HG02798 (cell line): ENCODE measurements around the gene SLC6A13.
"Not testable (repeated sequence)": the region's sequence is repeated elsewhere in the genome, so short reads cannot be mapped to it uniquely, and the experiment has no call there.

ENCODE experiments used
- ATAC-seq: cut with Tn5 transposase; IDR thresholded peaks from one replicate; pipeline ENCODE4 v1.9.1; 2021; ENCODE audit warnings: mild to moderate bottlenecking; ENCODE audit not compliant: unreplicated experiment, poor library complexity

SLC6A13 gene

DNA sequence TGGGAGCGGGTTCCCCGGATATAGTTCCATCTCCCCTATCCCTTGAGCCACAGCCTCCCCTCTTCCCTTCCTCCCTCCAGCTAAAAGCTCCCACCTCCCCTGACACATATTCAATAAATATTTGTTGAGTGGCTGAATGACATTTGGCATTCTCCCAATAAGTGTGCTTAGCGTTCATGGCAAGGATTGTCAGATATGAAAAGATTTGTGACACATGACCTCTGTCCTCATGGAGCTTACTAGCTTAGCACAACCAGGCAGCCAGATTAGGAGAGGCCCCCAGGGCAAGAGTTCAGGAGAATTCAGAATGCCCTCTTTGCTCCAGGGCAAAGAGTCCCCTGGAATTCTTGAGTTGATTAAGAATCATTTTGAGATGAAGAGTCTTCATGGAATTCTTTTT, 26.2 kb downstream of the SLC6A13 start:
- ATAC-seq: no peak

DNA sequence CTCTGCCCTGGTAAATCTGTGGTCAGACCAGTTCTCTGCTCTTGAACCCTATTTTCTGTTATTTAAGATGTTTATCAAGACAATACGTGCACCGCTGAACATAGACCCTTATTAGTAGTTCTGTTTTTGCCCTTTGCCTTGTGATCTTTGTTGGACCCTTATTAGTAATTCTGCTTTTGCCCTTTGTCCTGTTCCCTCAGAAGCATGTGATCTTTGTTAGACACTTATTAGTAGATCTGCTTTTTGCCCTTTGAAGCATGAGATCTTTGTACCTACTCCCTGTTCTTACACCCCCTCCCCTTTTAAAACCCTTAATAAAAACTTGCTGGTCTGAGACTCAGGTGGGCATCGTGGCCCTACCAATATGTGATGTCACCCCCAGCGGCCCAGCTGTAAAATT, 26.7 kb downstream of the SLC6A13 start:
- ATAC-seq: not testable (repeated sequence)

DNA sequence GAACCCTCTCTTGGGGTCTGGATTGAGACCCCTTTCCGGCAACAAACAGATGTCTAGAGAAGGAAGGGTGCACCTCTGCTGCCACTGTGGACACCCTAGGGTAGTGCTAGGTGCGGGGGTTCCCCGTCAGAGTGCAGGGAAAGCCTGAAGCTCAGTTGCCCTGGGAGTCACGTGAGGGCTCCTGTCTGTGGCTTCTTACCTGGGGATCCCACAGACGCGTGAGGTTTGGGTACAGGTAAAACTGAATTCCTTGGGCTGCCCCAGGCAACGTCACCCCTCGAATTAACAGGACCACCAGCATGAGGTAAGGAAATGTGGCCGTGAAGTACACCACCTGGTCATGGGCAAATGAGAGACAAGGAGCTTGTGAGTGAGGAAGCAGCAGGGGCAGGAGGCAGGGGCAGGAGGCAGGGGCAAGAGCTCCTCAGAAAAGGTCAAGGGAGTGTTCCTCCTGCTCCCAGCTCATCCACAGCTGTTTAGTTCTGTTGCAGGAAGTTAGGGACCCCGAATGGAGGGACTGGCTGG, 27.7 kb downstream of the SLC6A13 start:
- no peak for ATAC-seq

DNA sequence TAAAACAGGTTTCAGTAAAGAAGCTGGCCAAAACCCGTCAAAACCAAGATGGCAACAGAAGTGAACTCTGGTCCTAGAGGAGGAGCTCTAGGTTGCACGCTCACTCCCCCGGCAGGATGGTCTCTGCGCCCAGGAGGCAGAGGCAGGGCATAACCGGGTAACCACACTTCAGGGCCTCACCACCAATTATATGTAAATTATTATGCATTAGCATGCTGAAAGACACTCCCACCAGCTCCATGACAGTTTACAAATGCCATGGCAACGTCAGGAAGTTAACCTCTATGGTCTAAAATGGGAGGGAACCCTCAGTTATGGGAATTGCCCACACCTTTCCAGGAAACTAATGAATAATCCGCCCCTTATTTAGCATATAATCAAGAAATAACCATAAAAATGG, 28.6 kb downstream of the SLC6A13 start:
- no peak for ATAC-seq

DNA sequence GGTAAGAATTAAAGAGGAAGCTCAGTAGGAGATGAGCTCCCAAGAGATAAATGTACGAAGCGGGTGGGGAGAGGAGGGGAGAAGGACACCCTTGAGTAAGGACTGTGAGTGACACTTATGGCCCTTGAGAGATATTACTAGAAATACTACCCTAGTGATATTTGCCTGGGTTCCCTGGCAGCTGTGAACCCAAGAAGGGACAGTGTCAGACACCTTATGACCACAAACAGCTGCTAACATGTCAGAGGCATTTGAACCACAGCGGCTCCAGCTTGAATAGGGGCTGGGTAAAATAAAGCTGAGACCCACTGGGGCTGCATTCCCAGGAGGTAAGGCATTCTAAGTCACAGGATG, 29.0 kb downstream of the SLC6A13 start:
- no peak for ATAC-seq

DNA sequence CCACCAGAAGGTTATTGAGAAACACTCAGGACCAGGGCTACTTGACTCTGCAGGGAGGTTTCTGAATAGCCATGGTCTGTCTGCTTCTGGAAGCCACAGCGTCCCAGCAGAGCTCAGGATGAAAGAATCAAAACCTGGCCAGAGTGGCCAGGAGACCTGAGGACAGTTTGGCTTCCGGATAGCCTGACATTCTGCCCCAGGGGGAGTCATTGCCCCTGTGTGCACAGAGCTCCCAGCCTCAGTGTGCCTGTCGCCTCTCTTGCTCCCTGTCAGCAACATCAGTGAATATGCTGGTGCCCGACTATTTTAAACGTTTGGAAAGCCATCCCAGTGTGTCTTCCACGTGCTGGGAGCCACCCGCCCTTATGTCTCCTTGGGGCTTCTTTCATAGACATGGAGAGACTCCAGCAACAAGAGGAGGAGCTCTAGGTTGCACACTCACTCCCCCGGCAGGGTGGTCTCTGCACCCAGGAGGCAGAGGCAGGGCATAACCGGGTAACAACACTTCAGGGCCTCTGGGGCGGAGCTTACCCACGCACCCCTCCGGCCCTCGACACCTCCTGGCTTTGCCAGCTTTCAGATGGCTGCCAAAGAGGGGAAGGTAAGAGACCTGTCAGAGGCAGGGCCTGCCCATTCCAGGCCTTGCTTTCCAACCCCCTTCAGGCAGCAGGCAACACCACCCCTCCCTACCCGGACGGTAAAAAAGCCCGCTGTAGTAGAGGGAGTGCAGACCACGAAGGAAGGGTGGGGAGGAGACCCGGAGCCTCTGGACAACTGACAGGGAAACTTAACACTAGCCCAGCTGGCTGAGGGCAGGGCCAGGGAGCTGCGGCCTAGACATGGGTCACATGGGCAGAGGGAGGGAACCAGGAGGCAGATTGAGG, 29.7 kb downstream of the SLC6A13 start:
- ATAC-seq: no peak

DNA sequence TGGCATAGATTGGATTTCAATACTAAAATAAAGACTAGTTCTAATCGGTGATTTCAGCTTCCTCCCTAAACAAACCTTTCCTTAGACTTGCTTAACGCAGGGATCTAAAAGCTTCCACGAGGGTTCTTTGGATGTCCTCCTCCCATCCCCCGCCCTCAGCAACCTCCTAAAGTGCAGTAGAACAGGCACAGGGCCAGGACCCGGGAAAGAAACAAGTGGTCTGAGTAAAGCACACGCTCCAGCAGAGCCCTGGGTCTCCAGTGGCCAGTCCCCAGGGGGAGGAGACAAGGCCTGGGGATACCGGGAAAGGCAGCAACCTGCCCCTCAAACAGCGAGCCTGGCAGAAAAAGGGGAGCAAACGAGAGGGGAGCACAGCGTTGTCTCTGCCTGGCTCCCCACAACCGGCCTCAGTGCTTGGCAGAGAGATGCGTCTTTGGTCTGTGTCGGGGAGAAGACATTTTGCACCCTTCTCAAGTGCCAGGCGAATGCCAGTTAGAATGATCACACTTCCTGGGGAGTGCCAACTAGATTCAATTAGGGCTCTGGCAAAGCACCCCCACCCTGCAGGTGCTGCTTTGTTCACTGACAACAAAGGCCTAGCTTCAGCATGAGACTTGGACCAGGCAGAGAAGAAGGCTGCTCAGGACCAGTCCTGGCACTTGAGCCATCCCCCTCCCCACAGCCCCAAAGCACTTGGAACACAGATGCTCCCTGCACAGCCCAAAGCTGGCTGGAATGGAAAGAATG, 31.5 kb downstream of the SLC6A13 start:
- ATAC-seq: no peak

DNA sequence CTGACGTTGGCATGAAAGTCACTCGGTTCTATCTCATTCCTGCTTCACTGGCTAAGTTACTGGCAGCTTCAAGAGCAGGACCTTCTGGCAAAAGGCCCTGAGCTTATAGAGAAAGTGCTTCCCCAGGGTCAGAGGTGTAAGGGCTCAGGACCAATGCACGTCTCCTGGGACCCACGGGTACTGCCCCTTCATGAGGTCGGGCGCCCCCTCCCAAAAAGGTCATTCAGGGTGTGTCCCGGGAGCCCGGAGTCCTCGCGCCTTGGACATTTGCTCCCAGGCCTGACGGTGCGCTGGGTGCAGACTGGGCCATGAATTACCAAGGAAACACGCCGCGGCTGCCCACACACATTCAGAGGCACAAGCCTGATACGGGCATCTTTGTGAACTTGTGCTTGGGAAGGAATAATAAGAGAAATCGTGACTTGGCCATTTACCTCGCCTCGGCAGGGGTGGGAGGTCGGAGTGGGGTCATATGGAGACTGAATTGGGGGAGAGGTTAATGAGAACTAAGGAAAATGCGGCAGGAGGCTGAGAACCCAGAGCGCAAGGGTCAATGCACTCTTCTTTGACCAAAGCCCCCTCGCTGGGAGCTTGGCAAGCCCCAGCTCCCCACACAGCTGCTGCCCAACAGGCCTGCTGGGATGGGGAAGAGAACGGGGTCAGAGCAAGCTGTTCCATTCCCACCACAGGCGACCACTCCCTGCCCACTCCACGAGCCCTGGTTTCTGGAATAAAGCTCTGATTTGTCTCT, 33.0 kb downstream of the SLC6A13 start:
- ATAC-seq: no peak

DNA sequence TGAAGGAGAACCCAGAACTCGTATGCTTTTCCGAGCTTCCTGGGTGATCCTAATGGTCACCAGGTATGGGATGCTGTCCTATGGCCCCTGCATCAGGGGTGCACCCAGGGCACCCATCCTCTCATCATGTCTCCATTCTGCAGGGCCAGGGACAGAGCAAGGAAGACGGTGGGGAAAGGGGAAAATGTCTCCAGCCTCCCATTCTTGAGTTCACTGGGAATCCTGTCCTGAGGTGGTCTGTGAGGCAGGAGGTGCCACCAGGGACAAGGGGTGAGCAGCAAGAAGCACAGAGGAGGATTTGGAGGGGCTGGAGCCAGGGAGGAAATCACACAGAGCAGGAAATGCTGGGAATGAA, 33.8 kb downstream of the SLC6A13 start:
- no peak for ATAC-seq

DNA sequence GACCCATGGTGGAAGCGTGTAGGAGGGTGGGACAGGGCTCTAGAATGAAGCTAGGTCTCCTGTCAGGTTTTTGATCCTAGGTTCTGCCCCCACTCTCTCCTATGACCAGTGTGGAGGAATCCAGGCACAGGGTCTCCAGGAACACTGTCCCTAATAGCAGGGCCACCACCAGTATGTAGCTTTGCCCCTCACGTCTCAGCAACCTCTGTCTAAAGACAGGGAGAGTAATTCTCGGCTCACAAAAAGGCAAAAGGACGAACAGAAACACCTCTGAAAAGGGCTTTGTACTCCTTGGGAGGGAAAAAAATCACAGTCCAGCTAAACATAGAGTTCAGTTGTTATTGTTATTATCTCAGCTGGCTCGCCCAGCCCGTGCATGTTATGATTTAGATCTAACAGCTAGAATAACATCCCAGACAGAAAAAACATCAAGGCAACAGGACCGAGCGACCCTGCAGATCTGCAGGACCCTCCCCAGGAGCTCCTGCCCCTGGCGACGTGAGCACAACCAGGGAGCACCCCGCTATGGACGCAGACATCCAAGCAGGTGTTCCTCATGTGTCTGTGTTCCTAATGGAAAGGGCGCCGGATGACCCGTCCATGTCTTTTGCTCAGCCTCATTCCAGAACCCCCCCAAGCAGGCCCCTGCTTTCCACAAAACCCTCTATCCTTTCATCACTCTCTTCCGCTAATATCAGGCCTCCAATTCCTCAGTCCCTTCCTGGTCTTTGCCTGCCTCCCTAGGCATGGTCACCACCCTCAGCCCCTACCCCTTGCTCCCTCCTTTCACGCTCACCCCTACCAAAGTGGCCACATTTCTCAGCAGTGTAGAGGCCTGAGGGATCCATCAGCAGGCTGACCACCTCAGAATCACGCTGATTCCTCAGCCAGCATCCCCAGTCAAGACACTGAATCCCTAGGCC, 34.5 kb downstream of the SLC6A13 start:
- ATAC-seq: no peak

DNA sequence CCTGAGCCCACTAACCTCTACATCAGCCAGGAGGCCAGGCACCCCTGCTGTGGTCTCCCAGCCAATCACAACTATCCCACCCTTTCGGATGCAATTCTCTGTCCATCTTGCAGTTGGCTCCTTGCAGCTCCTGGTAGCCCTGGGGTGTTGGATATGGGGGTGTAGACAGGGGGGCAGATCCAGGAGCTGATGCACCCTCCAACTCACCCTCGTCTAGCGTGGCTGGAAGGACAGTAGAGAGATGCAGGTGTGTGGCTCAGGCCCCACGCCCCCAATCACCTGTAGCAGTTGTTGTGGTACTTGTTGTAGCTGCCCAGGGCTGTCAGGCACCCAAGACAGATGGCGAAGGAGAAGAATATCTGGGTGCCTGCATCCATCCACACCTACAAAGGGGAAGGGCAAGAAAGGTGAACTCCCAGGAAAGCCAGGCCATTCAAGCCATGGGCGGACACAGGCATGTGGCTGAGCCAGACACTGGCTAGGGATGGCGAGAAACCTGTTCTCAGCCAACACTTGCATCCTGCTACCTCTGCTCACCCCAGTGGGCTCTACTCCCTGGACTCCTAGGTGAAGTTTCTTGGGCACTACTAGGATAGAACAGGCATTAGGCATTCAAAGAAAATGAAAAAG, 35.2 kb downstream of the SLC6A13 start:
- ATAC-seq: no peak

DNA sequence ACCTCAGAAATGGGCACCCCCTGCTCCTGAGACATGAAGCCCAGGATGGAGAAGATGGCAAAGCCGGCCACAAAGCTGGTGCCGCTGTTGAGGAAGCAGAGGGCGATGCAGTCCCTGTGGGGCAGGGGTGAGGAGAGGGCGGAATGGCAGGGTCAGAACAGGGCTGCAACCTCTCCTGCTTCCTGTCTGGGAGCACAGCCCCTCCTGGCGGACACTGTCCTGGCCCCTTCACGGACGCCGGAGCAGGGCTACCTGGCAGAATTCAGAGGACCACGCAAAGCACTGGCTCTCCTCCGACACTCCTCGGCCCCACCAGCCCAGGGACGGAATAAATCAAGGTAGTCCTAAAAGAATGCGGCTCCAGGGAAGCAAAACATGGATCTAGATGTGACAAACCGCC, 36.2 kb downstream of the SLC6A13 start:
- no peak for ATAC-seq

DNA sequence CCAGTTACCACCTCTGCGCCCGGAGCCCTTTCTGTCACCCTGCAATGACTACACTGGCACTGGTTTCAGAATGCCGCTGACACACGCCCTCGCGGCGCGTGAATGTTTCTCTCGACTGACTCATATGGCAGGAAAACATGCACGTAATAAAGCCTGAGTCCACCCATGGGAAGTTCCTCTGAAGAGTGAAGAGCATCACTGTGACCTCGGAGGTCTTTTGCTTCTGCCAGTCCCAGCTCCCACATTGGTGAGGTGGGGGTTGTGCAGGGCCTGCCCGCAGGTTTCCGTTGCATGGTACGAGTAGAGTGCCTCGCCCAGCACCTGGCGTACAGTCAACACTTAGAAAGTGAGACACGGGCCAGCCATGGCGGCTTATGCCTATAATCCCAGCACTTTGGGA, 37.6 kb downstream of the SLC6A13 start:
- ATAC-seq: no peak

DNA sequence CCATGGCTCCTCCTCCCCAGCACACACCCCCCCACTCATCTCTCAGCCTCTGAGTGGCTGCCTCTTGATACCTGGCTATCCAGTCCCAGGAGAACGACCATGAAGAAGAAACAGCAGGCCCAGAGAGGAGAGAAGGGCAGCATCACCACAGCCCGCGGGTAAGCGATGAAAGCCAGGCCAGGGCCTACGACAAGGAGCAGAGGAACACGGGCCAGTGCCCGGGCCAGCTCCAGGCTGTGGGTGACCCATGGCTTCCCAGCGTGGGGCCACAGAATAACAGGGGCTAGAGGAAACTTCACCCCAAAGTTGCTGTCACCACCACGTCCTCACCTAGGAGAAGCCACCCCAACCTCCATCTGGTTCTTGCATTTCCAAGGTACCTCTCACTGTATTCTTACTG, 38.3 kb downstream of the SLC6A13 start:
- ATAC-seq: no peak

DNA sequence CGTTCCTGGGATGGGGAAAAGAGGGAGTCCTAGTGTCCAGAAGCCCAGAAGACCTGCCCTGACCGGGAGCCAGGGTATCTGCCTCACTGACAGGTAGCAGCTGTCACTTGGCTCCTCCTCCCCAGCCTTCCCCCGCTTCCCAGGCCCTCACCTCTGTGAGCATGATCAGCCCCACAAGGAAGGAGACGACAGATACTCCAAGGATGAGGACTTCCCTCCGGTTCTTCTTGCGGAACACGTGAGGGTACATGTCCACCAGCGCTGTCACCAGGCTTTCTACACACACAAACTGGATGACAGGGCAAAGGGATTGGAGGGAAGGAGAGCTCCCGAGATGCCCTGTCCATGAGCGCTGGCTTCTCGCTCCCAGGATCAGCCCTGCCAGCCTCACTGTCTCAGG, 38.8 kb downstream of the SLC6A13 start:
- ATAC-seq: no peak

DNA sequence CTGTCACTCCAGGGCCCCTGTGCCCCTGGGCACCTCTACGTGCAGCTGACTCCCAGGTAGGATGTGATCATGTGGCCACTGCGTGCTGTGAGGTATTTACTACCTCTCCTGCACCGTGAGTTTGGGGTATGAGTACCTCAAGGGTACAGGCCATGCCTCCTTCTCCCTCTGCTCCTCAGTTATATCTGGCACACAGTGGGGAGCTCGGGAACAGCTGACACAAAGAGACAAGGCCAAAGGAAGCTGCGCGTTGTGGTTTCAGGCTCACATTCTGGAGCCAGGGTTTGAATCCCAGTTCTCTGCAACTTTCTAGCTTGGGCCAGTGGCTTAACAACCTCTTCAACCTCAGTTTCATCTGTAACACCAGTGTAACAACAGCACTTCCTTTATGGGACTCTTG, 40.9 kb downstream of the SLC6A13 start:
- no peak for ATAC-seq

DNA sequence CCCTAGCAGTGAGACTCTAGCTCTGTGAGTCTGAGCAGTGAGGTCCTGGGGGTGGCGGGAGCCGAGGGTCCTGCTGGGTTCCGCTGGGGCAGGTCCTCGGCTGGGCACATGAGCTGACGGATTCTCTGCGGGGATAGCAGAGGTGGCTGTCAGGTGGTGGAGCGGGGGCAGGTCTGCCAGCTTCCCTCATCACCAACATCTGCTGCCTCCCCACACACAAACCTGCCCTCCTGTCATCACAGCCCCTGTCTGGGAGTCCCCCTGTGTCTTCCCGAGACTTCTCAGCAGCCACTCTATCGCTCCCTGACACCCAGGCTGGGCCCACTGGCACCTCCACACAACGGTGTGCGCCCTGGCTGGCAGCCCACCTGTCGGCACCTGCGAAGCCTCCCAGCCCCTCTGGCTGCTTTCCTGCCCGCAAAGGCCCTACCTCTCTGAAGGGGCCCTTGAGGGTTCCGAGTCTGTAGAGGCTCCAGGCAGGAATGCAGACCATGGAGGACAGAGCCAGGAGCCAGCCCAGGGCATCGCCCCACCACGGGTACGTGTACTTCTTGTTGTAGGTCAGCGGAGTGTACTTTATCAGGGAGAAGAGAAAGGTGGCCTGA, 41.6 kb downstream of the SLC6A13 start:
- no peak for ATAC-seq

DNA sequence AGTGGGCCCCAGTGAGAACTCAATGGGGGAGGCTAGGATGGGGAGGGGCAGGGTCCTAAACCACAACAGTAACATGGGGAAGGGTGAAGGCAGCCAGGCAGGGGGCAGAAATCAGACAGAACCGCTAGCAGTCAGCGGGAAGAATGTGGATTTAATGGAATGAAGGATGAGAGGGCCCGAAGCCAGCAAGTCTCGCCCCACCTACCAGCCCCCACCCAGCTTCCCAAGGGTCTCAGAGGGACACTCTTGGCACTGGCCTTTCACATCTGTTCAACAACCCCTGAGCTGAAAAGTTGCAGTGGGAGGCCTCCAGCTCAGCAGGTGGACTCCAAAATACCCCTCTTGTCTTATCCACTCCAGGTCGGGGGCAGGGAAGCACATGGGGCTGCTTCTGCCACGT, 42.1 kb downstream of the SLC6A13 start:
- ATAC-seq: no peak

DNA sequence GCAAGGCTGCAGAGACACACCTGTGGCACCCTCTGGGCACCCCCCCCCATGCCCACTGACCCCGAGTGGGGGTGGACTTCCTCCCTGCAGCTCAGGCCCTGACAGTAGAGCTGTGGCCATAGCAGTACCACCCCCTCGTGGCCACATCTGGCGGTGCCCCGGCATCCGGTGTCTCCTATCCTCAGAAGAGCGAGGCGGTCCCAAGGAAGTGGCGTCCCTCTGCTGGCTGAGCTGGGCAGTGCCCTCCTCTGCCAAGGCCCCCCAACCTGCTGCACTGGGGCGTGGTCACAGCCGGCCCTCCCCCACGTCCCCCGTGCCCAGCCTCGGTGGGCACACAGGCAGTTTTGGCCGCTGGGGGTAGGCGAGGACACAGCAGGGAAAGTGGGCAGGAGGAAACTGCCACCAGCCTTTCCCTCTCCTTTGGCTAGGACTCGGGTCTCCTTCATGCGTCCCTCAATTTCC, 42.7 kb downstream of the SLC6A13 start:
- ATAC-seq: peak; percentile 68
